Fibroblast of upper back skin (primary cell): Measurements from ENCODE around the gene TUBGCP3.

ENCODE experiments used
- DNase-seq: peaks from one replicate; pipeline ENCODE4 v3.0.0-alpha.2; 2013

TUBGCP3 gene

GRCh38 chr13:112435973-112436372 lies 152.0 kb downstream of the TUBGCP3 start:
- no peak for DNase-seq
